Measurements from ENCODE around the gene CCNY. TPM values are rescaled to one million over a fixed set of nuclear protein-coding genes. Genes with fewer than 3 reads are reported as not detected.

The CCNY gene
- total and polyA plus RNA-seq, 2 donors, result 46.6 to 55.9 TPM

DNA sequence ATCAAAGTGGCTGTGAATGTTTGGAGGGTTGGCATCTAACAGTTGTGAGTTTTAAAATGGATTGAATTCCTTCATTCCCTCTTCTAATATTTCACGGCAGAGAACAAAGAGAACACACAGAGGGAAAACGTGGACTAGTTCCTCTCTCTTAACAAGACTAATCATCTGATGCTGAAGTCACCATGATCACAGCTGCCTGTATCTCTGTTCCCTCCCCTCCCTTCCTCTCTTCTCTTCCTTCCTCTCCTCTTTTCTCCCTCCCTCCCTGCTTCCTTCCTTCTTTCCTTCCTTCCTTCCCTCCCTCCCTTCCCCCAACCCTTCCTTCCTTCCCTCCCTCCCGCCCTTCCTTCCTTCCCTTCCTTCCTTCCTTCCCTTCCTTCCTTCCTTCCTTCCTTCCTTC, 258.8 kb downstream of the CCNY start:
- Histone ChIP-seq H3K36me3 (ENCODE audit: insufficient read depth) (no peaks in the 10 kb centered on the region), H3K27ac (ENCODE audit: low read depth) (no peak overlapping the region), H3K4me1 (ENCODE audit: insufficient read depth) (no peaks in the 10 kb centered on the region), H3K4me3 (ENCODE audit: low read depth, low read length) (no peak overlapping the region)
- no peak for DNase-seq (ENCODE audit: extremely low spot score)
- 41% methylated on average over 3 of the region's 3 CpGs for WGBS

GRCh38 chr10:35598379-35598778, 262.1 kb downstream of the CCNY start:
- Histone ChIP-seq H3K27ac (ENCODE audit: low read depth) (no peak overlapping the region), H3K36me3 (ENCODE audit: insufficient read depth) (no peaks in the 10 kb centered on the region), H3K4me3 (ENCODE audit: low read depth, low read length) (no peak overlapping the region), H3K4me1 (ENCODE audit: insufficient read depth) (no peaks in the 10 kb centered on the region)
- no peak for DNase-seq (ENCODE audit: extremely low spot score)
- whole genome bisulfite sequencing, result 40% methylated on average over 6 of the region's 6 CpGs

DNA sequence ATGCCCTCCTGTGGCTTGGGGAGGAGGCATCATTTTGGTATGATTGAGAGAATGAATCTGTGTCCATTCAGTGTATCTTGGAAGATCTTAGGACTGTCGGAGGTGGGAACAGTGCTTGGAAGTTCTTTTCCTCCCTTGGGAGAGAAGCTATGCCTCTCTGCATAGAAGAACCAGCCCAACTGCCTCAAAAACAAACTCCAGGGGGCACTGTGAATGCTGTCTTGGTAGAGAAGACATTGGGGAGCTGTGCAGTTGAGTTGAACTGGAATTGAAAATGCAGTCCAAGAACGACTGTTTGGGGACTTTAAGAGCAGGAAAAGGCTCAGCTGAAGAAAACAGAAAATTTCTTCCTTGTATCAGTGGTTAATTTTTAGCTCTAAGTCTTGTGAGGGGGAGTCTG, 263.9 kb downstream of the CCNY start:
- Histone ChIP-seq H3K4me1 (ENCODE audit: insufficient read depth) (no peaks in the 10 kb centered on the region), H3K4me3 (ENCODE audit: low read depth, low read length) (no peak overlapping the region), H3K36me3 (ENCODE audit: insufficient read depth) (no peaks in the 10 kb centered on the region), H3K27ac (ENCODE audit: low read depth) (no peak overlapping the region)
- no peak for DNase-seq (ENCODE audit: extremely low spot score)
- WGBS, result 63% methylated on average over 2 of the region's 2 CpGs

GRCh38 chr10:35605191-35605590, 268.9 kb downstream of the CCNY start, which contains the start of gene GJD4:
Gene GJD4 (plus strand): TSS chr10:35605341. CDS start chr10:35605568, 227 bp downstream.
- Histone ChIP-seq H3K36me3 (ENCODE audit: insufficient read depth) (no peaks in the 10 kb centered on the region), H3K4me1 (ENCODE audit: insufficient read depth) (no peaks in the 10 kb centered on the region), H3K27ac (ENCODE audit: low read depth) (no peak within 1 kb of the TSS), H3K4me3 (ENCODE audit: low read depth, low read length) (no peak within 1 kb of the TSS)
- no peak for DNase-seq (ENCODE audit: extremely low spot score)
- 60% methylated on average over 8 of the region's 8 CpGs for WGBS

DNA sequence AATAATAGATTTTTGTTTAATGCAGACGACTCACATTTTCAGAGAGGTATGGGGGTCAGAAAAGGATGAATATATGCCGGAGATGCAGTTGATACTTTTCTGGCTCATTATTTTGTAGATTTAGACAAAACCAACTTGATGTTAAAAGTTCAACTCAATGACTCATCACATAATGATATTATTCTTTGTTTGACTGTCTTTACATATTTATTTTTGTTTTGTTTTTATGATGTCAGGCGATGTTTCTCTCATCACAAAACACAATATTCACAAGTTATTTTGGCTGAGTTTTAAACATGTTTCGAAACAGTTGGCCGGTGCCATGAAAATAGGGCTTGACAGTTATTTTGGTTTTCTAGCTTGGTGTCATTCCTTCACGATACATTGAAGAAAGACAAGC, 270.1 kb downstream of the CCNY start:
- H3K27ac ChIP-seq (ENCODE audit: low read depth), result no peak overlapping the region
- H3K4me1 ChIP-seq (ENCODE audit: insufficient read depth), result no peaks in the 10 kb centered on the region
- no peak for DNase-seq (ENCODE audit: extremely low spot score)
- WGBS, result 81% methylated on average over 6 of the region's 6 CpGs
- H3K4me3 ChIP-seq (ENCODE audit: low read depth, low read length), result no peak overlapping the region
- H3K36me3 ChIP-seq (ENCODE audit: insufficient read depth), result no peaks in the 10 kb centered on the region

GRCh38 chr10:35607475-35608327, 271.4 kb downstream of the CCNY start:
- Histone ChIP-seq H3K36me3 (ENCODE audit: insufficient read depth) (no peaks in the 10 kb centered on the region), H3K4me3 (ENCODE audit: low read depth, low read length) (peak overlapping the region; percentile 44), H3K4me1 (ENCODE audit: insufficient read depth) (no peaks in the 10 kb centered on the region), H3K27ac (ENCODE audit: low read depth) (no peak overlapping the region)
- DNase-seq (ENCODE audit: extremely low spot score), result no peak
- WGBS, result 14% methylated on average over 78 of the region's 78 CpGs

DNA sequence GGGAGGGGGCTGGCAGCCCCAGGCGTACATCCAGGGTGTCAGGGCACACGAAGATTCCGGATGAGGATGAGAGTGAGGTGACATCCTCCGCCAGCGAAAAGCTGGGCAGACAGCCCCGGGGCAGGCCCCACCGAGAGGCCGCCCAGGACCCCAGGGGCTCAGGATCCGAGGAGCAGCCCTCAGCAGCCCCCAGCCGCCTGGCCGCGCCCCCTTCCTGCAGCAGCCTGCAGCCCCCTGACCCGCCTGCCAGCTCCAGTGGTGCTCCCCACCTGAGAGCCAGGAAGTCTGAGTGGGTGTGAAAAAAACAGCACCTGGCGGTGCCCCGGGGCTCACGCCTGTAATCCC, 272.0 kb downstream of the CCNY start:
- Histone ChIP-seq H3K36me3 (ENCODE audit: insufficient read depth) (no peaks in the 10 kb centered on the region), H3K27ac (ENCODE audit: low read depth) (no peak overlapping the region), H3K4me1 (ENCODE audit: insufficient read depth) (no peaks in the 10 kb centered on the region), H3K4me3 (ENCODE audit: low read depth, low read length) (peak overlapping the region; percentile 44)
- DNase-seq (ENCODE audit: extremely low spot score), result no peak
- WGBS, result 71% methylated on average over 16 of the region's 16 CpGs

GRCh38 chr10:35611750-35612149, 275.4 kb downstream of the CCNY start:
- H3K4me1 ChIP-seq (ENCODE audit: insufficient read depth), result no peaks in the 10 kb centered on the region
- H3K4me3 ChIP-seq (ENCODE audit: low read depth, low read length), result no peak overlapping the region
- no peak for DNase-seq (ENCODE audit: extremely low spot score)
- no peaks in the 10 kb centered on the region for H3K36me3 ChIP-seq (ENCODE audit: insufficient read depth)
- no peak overlapping the region for H3K27ac ChIP-seq (ENCODE audit: low read depth)
- 79% methylated on average over 6 of the region's 6 CpGs for WGBS

DNA sequence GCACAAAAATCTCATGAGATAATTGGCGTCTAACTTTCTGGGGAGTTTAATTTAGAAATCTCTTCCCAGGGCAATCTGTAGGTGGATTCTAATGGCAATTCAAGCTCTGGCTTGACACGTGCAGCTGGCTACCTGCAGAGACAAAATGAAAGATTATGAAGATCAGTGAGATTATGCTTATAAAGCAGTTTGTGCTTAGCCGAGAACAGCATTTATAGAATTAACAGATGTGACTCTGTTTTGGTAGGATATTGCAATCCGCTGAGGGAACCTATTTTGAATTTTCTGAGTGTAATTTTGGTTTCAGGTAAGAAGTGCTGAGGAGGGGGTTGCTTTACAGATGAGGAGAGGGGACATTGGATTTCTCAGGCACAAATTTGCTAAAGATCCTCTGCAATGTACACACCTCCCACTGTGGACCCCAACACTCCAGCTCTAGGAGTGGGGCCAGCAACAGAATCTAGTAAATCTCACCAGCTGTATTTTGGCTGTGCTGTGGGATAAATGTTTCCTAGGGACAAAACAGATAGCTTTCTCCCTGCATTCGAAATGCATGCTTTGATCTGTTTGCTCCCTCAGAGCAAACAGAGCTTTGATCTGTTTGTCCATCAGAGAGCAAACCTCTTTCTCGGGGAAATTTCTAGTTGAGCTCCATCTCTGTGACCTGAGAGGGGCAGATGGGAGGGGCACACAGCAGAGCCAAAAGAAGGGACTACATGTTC, 276.2 kb downstream of the CCNY start:
- H3K4me1 ChIP-seq (ENCODE audit: insufficient read depth), result no peaks in the 10 kb centered on the region
- H3K27ac ChIP-seq (ENCODE audit: low read depth), result no peak overlapping the region
- WGBS, result 44% methylated on average over 6 of the region's 6 CpGs
- no peaks in the 10 kb centered on the region for H3K36me3 ChIP-seq (ENCODE audit: insufficient read depth)
- H3K4me3 ChIP-seq (ENCODE audit: low read depth, low read length), result no peak overlapping the region
- DNase-seq (ENCODE audit: extremely low spot score), result no peak

GRCh38 chr10:35613107-35613440, 276.8 kb downstream of the CCNY start:
- Histone ChIP-seq H3K36me3 (ENCODE audit: insufficient read depth) (no peaks in the 10 kb centered on the region), H3K27ac (ENCODE audit: low read depth) (no peak overlapping the region), H3K4me1 (ENCODE audit: insufficient read depth) (no peaks in the 10 kb centered on the region), H3K4me3 (ENCODE audit: low read depth, low read length) (no peak overlapping the region)
- no peak for DNase-seq (ENCODE audit: extremely low spot score)
- WGBS, result 75% methylated on average over 2 of the region's 2 CpGs

- H3K36me3 ChIP-seq (ENCODE audit: insufficient read depth), result no peaks in the 10 kb centered on the region
- no peak overlapping the region for H3K4me3 ChIP-seq (ENCODE audit: low read depth, low read length)
- no peaks in the 10 kb centered on the region for H3K4me1 ChIP-seq (ENCODE audit: insufficient read depth)
- no peak for DNase-seq (ENCODE audit: extremely low spot score)
- no peak overlapping the region for H3K27ac ChIP-seq (ENCODE audit: low read depth)
- WGBS, result 68% methylated on average over 8 of the region's 8 CpGs
Measured at GRCh38 chr10:35613597-35614226, 277.4 kb downstream of the CCNY start.

DNA sequence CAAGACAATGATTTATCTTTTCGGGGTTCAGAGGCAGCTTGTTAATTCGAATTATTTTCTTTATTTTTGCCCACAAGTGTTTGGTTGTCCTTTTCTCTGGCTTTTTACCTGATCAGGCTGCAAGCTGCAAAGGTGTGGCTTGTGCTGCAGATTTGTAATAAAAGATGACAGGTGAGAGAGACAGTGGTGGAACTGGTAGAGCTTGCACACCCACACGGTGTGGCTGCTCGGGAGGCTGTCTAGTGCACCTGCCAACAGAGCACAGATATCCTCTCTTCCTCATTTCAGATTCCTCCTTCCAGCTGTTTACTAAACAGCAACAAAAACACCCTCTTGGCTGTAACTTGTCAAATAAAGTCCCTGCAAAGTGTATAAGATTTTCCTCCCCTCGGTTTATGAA, 278.0 kb downstream of the CCNY start:
- Histone ChIP-seq H3K4me3 (ENCODE audit: low read depth, low read length) (no peak overlapping the region), H3K27ac (ENCODE audit: low read depth) (no peak overlapping the region), H3K36me3 (ENCODE audit: insufficient read depth) (no peaks in the 10 kb centered on the region), H3K4me1 (ENCODE audit: insufficient read depth) (no peaks in the 10 kb centered on the region)
- 62% methylated on average over 5 of the region's 5 CpGs for WGBS
- DNase-seq (ENCODE audit: extremely low spot score), result no peak
